Small intestine (tissue), 7 donors: Measurements from ENCODE around the gene LRRC25. TPM values are rescaled to one million over a fixed set of nuclear protein-coding genes. Genes with fewer than 3 reads are reported as not detected.

ENCODE experiments used
- DNase-seq, 2 donors: peaks; one replicate each; pipeline versions ENCODE4 v3.0.0 to v3.0.0-alpha.2; 2013
- FAIRE-seq: peaks from 2 replicates; lab custom pipeline; 2012; peaks lifted over from hg19 to GRCh38; lab: Jason Lieb, UNC
- H3K27ac ChIP-seq, 3 donors: one replicate each; pipeline ENCODE4 v1.5.1; 2013; ENCODE audit warnings: low read length in 2 of 3, mild to moderate bottlenecking in 2 of 3, control low read depth in 1 of 3, inconsistent platforms in 1 of 3, low read depth in 1 of 3, moderate library complexity in 1 of 3
- H3K27me3 ChIP-seq, 3 donors: one replicate each; pipeline ENCODE4 v1.6.1; 2013; ENCODE audit warnings: low read length in 3 of 3, inconsistent platforms in 1 of 3; ENCODE audit not compliant: control insufficient read depth in 3 of 3, insufficient read depth in 3 of 3
- H3K36me3 ChIP-seq, 3 donors: one replicate each; pipeline ENCODE4 v1.6.1; 2013; ENCODE audit warnings: low read length in 3 of 3, inconsistent platforms in 1 of 3, low read depth in 1 of 3, mild to moderate bottlenecking in 1 of 3, moderate library complexity in 1 of 3; ENCODE audit not compliant: control insufficient read depth in 3 of 3, insufficient read depth in 2 of 3
- H3K4me1 ChIP-seq, 3 donors: one replicate each; pipeline ENCODE4 v1.6.1; 2013; ENCODE audit warnings: low read length in 2 of 3, inconsistent platforms in 1 of 3, low read depth in 1 of 3, mild to moderate bottlenecking in 1 of 3, moderate library complexity in 1 of 3; ENCODE audit not compliant: control insufficient read depth in 3 of 3, insufficient read depth in 2 of 3
- H3K4me3 ChIP-seq, 3 donors: one replicate each; pipeline ENCODE4 v1.5.1; 2013; ENCODE audit warnings: low read length in 3 of 3, control low read depth in 1 of 3, inconsistent platforms in 1 of 3, low read depth in 1 of 3, mild to moderate bottlenecking in 1 of 3, moderate library complexity in 1 of 3
- H3K9me3 ChIP-seq, 2 donors: one replicate each; pipeline ENCODE4 v1.6.1; 2013; ENCODE audit warnings: low read depth in 1 of 2, low read length in 1 of 2; ENCODE audit not compliant: control insufficient read depth in 2 of 2, insufficient read depth in 1 of 2
- WGBS, 3 donors: extraction: QIAGEN DNeasy Blood & Tissue Kit; methylation state at CpG; one replicate each; pipeline ENCODE4 v1.1.7; 2013; 5-methylcytosine and 5-hydroxymethylcytosine counted together
- polyA plus RNA-seq, 4 donors: library from polyadenylated mRNA; stranded (reverse) in 3 of 4; unstranded in 1 of 4; fragments of 200-250 nt in 3 of 4; fragments of 120-200 nt in 1 of 4; gene quantifications; one replicate each; pipeline versions ENCODE4 v1.2.1 to v1.2.3, GENCODE V29; 2013
- donor health status: healthy with polysubstance abuse.
- donor health status: control.
- donor health status: control.
- donor health status: Bipolar disorder and iron deficiency.
- donor health status: healthy.

Gene LRRC25
- polyA plus RNA-seq, 4 donors: 0.89 to 5.1 (median 3.4) TPM

DNA sequence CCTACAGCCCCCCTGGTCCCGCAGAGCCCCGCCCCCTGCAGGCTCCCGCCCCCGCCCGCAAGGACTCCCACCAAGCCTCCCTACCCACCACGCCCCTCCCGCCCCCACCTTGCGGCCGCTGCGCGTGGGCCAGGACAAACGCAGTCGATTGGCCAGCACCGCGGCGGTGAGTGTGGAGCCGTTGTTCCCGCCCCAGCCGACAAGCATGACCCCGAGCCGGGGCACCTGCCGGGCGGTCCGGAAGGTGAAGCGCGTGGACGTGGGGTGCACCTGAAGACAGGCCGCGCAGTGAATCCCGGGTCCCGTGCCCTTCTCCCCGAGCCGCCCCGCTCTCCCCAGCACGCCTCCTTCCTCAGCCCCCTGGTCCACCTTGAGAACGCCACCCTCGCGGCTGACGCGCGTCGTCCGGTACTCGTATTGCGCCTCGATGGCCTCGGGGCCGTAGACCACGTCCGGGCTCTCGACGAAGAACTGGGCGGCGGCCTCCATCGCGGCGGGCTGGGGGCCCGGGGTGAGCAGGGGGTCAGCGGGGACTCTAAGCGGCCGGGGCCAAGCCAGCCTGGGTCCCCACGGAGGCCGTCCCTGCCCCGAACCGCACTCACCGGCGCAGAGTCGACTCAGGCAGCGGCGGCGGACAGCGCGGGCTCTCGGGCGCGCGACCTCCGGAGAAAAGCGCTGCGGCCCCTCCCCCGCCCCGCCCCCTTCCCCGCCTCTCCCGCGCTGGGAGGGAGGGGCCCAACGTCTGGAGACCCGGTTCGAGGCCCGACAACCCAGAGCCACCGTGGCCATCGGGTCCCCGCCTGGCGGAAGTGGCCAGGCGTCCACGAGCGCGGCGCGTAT is 40.3 kb upstream of the LRRC25 start, which contains the start of gene ISYNA1:
Gene ISYNA1 (minus strand): TSS at position 643 of the 840 bp plus-strand sequence. CDS start 154 bp downstream, at position 489.
- Histone ChIP-seq H3K4me3 (peak within 1 kb of the TSS; percentile 13 to 58 (median 35)), H3K36me3 (peaks cover 0 to 37% (median 0%) of the 10 kb centered on the region in 3 donors), H3K27ac (peak within 1 kb of the TSS in 2 of 3 donors; percentile 23 to 87), H3K4me1 (peaks cover 0 to 55% (median 0%) of the 10 kb centered on the region in 3 donors), H3K9me3 (no peaks in the 10 kb centered on the region), H3K27me3 (no peaks in the 10 kb centered on the region)
- FAIRE-seq (no peak), DNase-seq (peak in 1 of 2 donors; percentile 78)
- WGBS, 3 donors: 1% methylated on average over 40 to 99 of the region's 99 CpGs

DNA sequence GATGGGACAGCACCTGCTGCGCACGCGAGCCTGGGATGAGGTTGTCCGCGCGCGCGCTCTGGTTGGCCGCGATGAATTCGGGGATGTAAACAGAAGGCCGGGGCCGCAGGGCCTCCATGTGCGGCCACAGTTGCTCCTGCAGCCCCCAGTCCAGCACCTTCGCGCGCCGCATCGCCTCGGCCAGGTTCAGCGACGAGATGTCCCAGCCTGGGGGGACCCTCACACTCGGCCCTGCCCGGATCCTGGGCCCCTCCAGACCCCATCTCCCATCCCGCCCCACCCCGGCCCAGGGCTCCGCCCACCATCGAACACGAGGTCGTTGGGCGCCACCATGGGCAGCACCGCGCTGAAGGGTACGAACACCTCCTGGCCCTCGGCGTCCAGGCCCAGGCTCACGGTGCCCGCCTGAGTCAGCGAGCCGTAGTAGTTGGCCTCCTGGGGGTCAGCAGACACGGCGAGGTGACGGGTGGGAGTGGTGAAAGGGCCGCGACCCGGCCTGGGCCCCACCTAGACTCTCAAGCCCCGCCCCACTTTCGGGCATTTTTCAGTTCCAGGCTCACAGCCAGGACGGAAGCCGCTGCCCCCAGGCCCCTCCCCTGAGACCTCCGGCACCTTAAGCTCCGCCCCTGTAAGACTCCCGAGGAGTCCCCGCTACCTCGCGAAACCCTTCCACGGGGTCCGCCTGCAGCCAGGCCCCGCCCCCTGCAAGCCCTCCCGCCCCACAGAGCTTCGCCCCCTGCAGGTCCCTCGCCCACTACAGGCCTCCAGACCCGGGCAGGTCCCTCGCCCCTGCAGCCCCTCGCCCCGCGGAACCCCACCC is 39.5 kb upstream of the LRRC25 start:
- Histone ChIP-seq H3K9me3 (no peaks in the 10 kb centered on the region), H3K27ac (peak overlapping the region in 1 of 3 donors; percentile 36), H3K4me1 (peaks cover 0 to 52% (median 0%) of the 10 kb centered on the region in 3 donors), H3K36me3 (peaks cover 0 to 43% (median 0%) of the 10 kb centered on the region in 3 donors), H3K27me3 (no peaks in the 10 kb centered on the region), H3K4me3 (peak overlapping the region; percentile 13 to 58 (median 35))
- DNase-seq (peak; percentile 63 to 89), FAIRE-seq (no peak)
- 21 to 35% (median 34%) methylated on average over 58 to 67 of the region's 67 CpGs for WGBS, 3 donors

DNA sequence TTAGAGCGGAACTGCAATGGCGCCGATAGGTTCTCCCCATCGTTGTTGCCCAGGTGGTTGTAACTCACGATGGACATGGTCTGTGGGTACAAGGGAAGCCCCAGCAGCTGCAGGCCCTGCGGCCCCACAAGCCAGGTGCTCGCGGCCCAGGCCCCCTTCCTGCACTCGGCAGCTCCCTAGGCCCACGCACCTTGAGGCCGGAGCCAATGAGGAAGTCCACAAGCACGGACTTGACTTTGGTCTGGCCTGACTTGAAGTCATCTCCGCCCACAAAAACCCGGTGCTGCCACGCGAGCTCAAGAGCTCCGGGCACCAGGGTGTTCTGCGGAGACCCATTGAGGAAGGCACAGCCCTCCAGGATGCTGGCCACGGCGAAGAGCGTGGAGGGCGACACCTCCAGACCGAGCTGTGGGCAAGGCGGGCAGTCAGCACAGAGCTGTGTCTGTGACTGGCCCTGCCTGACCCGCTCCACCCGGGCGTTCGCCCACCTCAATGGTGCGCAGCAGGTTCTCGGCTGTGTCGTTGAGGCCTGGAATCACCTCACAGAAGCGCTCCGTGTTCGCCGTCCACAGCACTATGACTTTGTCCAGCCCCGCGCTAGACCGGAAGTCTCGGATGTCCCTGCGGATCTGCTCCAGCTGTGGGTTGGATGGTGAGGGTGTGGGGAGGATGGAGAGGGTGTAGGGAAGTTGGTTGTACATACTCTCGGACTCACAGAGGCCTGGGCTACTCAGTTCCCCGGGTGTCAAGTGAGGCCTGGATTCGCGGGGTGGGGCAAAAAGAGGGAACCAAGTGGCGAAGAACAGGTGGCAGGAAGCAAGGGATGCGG is 38.6 kb upstream of the LRRC25 start:
- no peak overlapping the region for H3K4me3 ChIP-seq
- 83 to 93% (median 85%) methylated on average over 43 to 46 of the region's 46 CpGs for WGBS, 3 donors

DNA sequence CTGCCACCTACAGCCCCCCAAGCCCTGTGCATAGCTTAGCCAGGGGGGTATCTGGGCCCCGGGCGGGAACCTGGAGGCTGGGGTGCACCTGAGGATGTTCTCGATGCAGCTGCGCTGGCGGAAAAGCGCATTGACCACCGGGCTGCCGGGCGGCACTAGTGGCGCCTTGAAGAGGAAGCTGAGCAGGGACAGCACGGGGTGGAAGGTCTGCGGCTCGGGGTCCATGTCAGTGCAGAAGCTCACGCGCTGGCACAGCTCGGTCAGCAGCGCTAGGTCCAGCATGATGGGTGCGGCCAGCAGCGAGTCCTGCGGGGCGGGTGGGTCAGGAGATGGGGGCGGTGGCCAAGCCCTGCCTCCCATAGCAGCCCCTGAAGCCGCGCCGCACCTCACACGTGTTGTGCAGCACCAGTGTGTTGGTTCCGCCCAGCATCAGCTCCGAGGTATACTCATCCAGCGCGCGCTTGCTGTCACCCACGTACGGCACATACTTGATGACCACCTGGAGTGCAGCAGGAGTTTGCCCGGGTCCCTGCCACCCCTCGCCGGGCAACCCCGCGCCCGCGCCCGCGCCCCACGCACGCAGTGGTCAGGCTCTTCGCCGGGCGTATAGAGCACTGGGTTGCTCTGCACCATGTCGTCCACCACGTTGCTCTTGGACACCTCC is 37.9 kb upstream of the LRRC25 start:
- Histone ChIP-seq H3K27me3 (no peaks in the 10 kb centered on the region), H3K4me1 (peaks cover 0 to 37% (median 0%) of the 10 kb centered on the region in 3 donors), H3K36me3 (peaks cover 0 to 59% (median 0%) of the 10 kb centered on the region in 3 donors), H3K9me3 (no peaks in the 10 kb centered on the region), H3K27ac (no peak overlapping the region), H3K4me3 (no peak overlapping the region)
- WGBS, 3 donors: 91 to 94% (median 94%) methylated on average over 42 to 49 of the region's 49 CpGs
- FAIRE-seq (no peak), DNase-seq (peak in 1 of 2 donors; percentile 35)

More for the DNA sequence above, 38.6 kb upstream of the LRRC25 start:
- H3K27ac ChIP-seq: peak overlapping the region in 1 of 3 donors; percentile 36
- DNase-seq (no peak), FAIRE-seq (no peak)
- peaks cover 0 to 51% (median 0%) of the 10 kb centered on the region in 3 donors for H3K36me3 ChIP-seq
- H3K4me1 ChIP-seq: peaks cover 0 to 44% (median 0%) of the 10 kb centered on the region in 3 donors
- no peaks in the 10 kb centered on the region for H3K9me3 ChIP-seq
- H3K27me3 ChIP-seq: no peaks in the 10 kb centered on the region

DNA sequence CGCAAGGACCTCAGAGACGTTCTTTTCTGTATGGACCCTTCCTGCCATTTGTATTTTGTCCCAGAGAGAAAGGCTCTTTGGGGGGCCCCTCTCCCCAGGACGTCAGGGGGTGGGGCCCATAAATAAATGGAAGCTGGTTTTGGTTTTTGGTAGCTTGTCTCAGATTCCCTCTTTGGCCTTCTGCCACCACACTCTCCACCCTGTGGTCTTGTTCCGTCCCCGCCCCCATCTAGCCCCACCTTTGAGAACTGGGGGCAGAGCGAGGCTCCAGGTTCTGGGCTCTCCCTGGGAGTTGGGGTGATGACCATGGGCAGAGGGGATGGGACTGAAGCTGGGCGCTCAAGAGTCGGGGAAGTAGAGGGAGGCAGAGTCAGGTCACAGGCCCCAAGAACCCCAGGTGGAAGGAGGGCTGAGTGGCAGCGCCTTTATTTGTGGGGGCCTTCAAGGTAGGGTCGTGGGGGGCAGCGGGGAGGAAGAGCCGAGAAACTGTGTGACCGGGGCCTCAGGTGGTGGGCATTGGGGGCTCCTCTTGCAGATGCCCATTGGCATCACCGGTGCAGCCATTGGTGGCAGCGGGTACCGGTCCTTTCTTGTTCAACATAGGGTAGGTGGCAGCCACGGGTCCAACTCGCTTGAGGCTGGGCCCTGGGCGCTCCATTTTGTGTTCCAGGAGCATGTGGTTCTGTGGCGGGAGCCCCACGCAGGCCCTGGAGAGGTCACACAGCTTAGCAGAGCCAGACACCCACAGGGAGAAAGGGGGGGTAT is 37.2 kb upstream of the LRRC25 start:
- FAIRE-seq (no peak), DNase-seq (no peak)
- Histone ChIP-seq H3K27ac (no peak overlapping the region), H3K27me3 (no peaks in the 10 kb centered on the region), H3K4me3 (peak overlapping the region in 1 of 3 donors; percentile 27), H3K36me3 (peaks cover 0 to 66% (median 0%) of the 10 kb centered on the region in 3 donors), H3K9me3 (no peaks in the 10 kb centered on the region), H3K4me1 (peaks cover 0 to 37% (median 0%) of the 10 kb centered on the region in 3 donors)
- WGBS, 3 donors: 86 to 93% (median 87%) methylated on average over 20 to 21 of the region's 21 CpGs

DNA sequence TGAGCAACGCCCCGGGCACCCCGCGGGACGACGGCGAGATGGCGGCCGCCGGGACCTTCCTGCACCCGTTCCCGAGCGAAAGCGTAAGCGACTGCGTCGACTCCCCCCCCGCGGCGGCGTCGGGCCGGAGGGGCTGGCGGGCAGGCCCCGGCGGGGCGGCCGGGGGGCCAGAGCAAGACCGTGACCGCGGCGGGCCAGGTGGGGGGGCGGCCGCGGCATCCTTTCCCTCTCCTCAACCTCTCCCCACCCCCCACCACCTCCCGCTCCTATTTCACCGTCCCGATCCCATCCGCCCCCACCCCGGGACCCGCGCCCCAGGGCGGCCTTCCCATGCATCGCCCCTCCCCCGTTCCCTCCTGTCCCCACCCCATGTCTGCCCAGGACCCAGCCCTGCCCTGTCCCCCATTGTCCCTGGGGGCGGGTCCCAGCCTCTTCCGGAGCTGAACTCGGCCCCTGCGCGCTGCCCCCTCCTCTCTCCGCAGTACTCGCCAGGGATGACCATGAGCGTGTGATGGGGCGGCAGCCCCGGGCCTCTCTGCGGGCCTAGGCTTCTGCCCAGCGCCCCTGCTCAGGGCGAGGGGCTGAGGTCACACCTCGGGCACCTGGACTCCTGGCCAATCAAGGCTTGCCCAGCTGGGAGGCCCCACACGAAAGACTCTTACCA is 36.4 kb upstream of the LRRC25 start:
- Histone ChIP-seq H3K4me1 (peaks cover 0 to 40% (median 0%) of the 10 kb centered on the region in 3 donors), H3K9me3 (no peaks in the 10 kb centered on the region), H3K36me3 (peaks cover 0 to 73% (median 0%) of the 10 kb centered on the region in 3 donors), H3K27ac (no peak overlapping the region), H3K4me3 (peak overlapping the region; percentile 27 to 38 (median 33)), H3K27me3 (no peaks in the 10 kb centered on the region)
- DNase-seq: no peak
- WGBS, 3 donors: 39 to 81% (median 75%) methylated on average over 28 to 60 of the region's 60 CpGs
- no peak for FAIRE-seq
